ENCODE data around the gene SOCS3. TPM values are rescaled to one million over a fixed set of nuclear protein-coding genes. Genes with fewer than 3 reads are reported as not detected.

SOCS3 gene
- total and polyA plus RNA-seq, 2 experiments from 2014 or later, result 13.2 to 32.9 TPM

DNA sequence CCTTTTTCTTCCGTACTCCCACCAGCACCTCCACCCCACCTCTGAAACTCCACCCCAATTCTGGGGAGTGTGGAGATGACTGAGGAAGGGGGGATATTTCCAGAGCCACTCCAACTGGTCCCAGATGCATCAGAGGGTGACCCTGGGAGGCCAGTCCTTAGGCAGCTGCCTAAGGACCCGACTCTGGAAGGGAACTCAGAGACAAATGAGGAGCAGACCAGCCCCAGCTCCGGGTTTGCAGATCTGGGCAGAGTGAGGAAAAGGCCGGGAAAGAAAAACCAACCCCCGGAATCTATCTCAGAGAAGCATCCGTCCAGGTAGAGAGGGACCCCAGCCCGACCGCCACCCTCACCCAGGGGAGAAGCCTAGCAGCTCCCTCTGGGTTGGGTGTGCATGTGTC lies 41.5 kb downstream of the SOCS3 start:
- H3K4me3 ChIP-seq, result no peak overlapping the region
- Mint-ChIP-seq H3K27ac (no peak overlapping the region), H3K36me3 (ENCODE audit: low read depth) (no peaks in the 10 kb centered on the region), H3K4me3 (no peak overlapping the region), H3K4me1 (peaks cover 52% of the 10 kb centered on the region), H3K27me3 (ENCODE audit: insufficient read depth, low read depth, poor library complexity) (peaks cover 27% of the 10 kb centered on the region), H3K9me3 (no peaks in the 10 kb centered on the region)
- TF ChIP-seq EZH2phosphoT487 (IDR thresholded peaks at IDR 0.05; ENCODE audit: unreplicated experiment), result no peak
- TF ChIP-seq NANOG (IDR thresholded peaks at IDR 0.05; ENCODE audit: borderline replicate concordance), result no peak
- TF ChIP-seq ZNF331 (CRISPR knock-in tag; IDR thresholded peaks at IDR 0.05; ENCODE audit: low read depth), result no peak
- TF ChIP-seq, protein P1, sequence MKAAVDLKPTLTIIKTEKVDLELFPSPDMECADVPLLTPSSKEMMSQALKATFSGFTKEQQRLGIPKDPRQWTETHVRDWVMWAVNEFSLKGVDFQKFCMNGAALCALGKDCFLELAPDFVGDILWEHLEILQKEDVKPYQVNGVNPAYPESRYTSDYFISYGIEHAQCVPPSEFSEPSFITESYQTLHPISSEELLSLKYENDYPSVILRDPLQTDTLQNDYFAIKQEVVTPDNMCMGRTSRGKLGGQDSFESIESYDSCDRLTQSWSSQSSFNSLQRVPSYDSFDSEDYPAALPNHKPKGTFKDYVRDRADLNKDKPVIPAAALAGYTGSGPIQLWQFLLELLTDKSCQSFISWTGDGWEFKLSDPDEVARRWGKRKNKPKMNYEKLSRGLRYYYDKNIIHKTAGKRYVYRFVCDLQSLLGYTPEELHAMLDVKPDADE (IDR thresholded peaks at IDR 0.05), result no peak
- TF ChIP-seq, protein P2, sequence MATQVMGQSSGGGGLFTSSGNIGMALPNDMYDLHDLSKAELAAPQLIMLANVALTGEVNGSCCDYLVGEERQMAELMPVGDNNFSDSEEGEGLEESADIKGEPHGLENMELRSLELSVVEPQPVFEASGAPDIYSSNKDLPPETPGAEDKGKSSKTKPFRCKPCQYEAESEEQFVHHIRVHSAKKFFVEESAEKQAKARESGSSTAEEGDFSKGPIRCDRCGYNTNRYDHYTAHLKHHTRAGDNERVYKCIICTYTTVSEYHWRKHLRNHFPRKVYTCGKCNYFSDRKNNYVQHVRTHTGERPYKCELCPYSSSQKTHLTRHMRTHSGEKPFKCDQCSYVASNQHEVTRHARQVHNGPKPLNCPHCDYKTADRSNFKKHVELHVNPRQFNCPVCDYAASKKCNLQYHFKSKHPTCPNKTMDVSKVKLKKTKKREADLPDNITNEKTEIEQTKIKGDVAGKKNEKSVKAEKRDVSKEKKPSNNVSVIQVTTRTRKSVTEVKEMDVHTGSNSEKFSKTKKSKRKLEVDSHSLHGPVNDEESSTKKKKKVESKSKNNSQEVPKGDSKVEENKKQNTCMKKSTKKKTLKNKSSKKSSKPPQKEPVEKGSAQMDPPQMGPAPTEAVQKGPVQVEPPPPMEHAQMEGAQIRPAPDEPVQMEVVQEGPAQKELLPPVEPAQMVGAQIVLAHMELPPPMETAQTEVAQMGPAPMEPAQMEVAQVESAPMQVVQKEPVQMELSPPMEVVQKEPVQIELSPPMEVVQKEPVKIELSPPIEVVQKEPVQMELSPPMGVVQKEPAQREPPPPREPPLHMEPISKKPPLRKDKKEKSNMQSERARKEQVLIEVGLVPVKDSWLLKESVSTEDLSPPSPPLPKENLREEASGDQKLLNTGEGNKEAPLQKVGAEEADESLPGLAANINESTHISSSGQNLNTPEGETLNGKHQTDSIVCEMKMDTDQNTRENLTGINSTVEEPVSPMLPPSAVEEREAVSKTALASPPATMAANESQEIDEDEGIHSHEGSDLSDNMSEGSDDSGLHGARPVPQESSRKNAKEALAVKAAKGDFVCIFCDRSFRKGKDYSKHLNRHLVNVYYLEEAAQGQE (IDR thresholded peaks at IDR 0.05; ENCODE audit: unreplicated experiment), result no peak
- TF ChIP-seq POLR2AphosphoS5 (IDR thresholded peaks at IDR 0.05; ENCODE audit: low read depth), result no peak
- TF ChIP-seq ZNF114 (CRISPR knock-in tag; IDR thresholded peaks at IDR 0.05), result no peak
- no peak for TF ChIP-seq EZH2 (IDR thresholded peaks at IDR 0.05; ENCODE audit: low read depth, unreplicated experiment)
- TF ChIP-seq, protein P3, sequence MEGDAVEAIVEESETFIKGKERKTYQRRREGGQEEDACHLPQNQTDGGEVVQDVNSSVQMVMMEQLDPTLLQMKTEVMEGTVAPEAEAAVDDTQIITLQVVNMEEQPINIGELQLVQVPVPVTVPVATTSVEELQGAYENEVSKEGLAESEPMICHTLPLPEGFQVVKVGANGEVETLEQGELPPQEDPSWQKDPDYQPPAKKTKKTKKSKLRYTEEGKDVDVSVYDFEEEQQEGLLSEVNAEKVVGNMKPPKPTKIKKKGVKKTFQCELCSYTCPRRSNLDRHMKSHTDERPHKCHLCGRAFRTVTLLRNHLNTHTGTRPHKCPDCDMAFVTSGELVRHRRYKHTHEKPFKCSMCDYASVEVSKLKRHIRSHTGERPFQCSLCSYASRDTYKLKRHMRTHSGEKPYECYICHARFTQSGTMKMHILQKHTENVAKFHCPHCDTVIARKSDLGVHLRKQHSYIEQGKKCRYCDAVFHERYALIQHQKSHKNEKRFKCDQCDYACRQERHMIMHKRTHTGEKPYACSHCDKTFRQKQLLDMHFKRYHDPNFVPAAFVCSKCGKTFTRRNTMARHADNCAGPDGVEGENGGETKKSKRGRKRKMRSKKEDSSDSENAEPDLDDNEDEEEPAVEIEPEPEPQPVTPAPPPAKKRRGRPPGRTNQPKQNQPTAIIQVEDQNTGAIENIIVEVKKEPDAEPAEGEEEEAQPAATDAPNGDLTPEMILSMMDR (conservative IDR thresholded peaks at IDR 0.05; ENCODE audit: low read depth in 2 of 2), result no peak
- TF ChIP-seq CREB1 (CRISPR knock-in tag; IDR thresholded peaks at IDR 0.05; ENCODE audit: low read depth), result no peak
- TF ChIP-seq, protein P4, sequence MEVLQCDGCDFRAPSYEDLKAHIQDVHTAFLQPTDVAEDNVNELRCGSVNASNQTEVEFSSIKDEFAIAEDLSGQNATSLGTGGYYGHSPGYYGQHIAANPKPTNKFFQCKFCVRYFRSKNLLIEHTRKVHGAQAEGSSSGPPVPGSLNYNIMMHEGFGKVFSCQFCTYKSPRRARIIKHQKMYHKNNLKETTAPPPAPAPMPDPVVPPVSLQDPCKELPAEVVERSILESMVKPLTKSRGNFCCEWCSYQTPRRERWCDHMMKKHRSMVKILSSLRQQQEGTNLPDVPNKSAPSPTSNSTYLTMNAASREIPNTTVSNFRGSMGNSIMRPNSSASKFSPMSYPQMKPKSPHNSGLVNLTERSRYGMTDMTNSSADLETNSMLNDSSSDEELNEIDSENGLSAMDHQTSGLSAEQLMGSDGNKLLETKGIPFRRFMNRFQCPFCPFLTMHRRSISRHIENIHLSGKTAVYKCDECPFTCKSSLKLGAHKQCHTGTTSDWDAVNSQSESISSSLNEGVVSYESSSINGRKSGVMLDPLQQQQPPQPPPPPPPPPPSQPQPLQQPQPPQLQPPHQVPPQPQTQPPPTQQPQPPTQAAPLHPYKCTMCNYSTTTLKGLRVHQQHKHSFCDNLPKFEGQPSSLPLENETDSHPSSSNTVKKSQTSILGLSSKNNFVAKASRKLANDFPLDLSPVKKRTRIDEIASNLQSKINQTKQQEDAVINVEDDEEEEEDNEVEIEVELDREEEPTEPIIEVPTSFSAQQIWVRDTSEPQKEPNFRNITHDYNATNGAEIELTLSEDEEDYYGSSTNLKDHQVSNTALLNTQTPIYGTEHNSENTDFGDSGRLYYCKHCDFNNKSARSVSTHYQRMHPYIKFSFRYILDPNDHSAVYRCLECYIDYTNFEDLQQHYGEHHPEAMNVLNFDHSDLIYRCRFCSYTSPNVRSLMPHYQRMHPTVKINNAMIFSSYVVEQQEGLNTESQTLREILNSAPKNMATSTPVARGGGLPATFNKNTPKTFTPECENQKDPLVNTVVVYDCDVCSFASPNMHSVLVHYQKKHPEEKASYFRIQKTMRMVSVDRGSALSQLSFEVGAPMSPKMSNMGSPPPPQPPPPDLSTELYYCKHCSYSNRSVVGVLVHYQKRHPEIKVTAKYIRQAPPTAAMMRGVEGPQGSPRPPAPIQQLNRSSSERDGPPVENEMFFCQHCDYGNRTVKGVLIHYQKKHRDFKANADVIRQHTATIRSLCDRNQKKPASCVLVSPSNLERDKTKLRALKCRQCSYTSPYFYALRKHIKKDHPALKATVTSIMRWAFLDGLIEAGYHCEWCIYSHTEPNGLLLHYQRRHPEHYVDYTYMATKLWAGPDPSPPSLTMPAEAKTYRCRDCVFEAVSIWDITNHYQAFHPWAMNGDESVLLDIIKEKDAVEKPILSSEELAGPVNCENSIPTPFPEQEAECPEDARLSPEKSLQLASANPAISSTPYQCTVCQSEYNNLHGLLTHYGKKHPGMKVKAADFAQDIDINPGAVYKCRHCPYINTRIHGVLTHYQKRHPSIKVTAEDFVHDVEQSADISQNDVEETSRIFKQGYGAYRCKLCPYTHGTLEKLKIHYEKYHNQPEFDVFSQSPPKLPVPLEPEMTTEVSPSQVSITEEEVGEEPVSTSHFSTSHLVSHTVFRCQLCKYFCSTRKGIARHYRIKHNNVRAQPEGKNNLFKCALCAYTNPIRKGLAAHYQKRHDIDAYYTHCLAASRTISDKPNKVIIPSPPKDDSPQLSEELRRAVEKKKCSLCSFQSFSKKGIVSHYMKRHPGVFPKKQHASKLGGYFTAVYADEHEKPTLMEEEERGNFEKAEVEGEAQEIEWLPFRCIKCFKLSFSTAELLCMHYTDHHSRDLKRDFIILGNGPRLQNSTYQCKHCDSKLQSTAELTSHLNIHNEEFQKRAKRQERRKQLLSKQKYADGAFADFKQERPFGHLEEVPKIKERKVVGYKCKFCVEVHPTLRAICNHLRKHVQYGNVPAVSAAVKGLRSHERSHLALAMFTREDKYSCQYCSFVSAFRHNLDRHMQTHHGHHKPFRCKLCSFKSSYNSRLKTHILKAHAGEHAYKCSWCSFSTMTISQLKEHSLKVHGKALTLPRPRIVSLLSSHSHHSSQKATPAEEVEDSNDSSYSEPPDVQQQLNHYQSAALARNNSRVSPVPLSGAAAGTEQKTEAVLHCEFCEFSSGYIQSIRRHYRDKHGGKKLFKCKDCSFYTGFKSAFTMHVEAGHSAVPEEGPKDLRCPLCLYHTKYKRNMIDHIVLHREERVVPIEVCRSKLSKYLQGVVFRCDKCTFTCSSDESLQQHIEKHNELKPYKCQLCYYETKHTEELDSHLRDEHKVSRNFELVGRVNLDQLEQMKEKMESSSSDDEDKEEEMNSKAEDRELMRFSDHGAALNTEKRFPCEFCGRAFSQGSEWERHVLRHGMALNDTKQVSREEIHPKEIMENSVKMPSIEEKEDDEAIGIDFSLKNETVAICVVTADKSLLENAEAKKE (CRISPR knock-in tag; IDR thresholded peaks at IDR 0.05), result no peak
- TF ChIP-seq STAT1 (IDR thresholded peaks at IDR 0.05; ENCODE audit: unreplicated experiment), result no peak
- TF ChIP-seq JUNB (IDR thresholded peaks at IDR 0.05; ENCODE audit: unreplicated experiment), result no peak
- no peak for ATAC-seq
- peaks cover 38% of the 10 kb centered on the region for H3K4me1 ChIP-seq (ENCODE audit: insufficient read depth)
- no peak overlapping the region; the same call in 1 of the 2 replicates for H3K4me2 ChIP-seq
- H2AFZ ChIP-seq, result no peak overlapping the region
- DNase-seq (ENCODE audit: low spot score), result no peak
- peaks cover 29% of the 10 kb centered on the region for H3F3A ChIP-seq (replicated peaks; ENCODE audit: low read depth)
- no peaks in the 10 kb centered on the region for H3K27me3 ChIP-seq (ENCODE audit: insufficient read depth)
- no peak overlapping the region for H3K27ac ChIP-seq (ENCODE audit: low read depth)
- H3K9me2 ChIP-seq (ENCODE audit: insufficient read depth), result no peaks in the 10 kb centered on the region
- H3K79me2 ChIP-seq (replicated peaks; ENCODE audit: insufficient read depth), result no peaks in the 10 kb centered on the region
- no peaks in the 10 kb centered on the region for H4K20me1 ChIP-seq (replicated peaks; ENCODE audit: insufficient read depth)
- H3K36me3 ChIP-seq (ENCODE audit: insufficient read depth), result no peaks in the 10 kb centered on the region
